NOMO-1 (cell line): ENCODE data around the gene CCDC185.

Source experiments
- DNase-seq, 2 experiments: peaks; one replicate each; lab custom pipeline; 2025; ENCODE audit not compliant: unreplicated experiment in 2 of 2; lab: John Stamatoyannopoulos, UW

CCDC185 gene

DNA sequence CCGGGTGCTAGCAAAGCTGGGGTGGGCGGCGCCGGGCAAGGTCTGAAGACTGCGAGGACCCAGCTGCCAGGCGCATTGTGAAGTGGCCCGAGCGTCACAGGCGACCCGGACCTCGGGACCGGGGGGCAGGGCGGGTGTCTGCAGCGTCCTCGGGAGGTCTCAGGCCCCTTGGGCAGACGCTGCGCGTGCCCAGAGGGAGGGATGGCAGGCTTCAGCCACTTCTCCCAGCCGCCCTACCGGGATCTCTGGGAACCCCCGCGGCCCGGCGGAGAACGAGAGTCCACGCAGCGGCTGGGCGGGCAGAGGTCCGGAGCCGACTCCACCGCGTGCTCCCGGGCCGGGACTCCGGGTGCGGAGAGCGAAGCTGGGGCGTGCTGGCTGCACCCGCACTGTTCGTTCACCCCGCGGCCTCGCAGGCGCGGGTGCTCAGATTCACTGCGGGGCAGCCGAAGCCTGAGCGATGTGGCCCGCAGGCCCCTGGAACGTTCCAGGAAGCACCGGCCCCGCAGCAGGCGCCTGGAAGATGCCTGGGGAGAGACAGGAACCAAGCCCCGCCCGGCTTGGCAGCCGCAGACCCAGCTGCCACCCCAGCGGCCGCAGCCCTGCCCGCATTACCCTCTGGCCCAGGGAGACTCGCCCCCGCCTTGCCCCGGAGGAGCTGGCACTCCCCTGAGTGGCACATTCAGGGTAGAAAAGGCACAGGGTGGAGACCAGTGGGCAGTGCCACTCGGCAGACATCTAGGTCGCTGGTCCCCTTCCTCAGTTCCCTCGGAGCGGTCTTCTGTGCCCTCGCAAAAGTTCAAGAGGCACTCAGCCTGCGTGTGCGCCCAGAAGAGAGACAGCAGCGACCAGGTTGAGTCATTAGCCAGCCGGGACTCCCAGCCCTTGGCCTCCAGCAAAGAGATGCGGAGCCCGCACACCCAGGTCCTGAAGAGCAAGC, at the start of gene CCDC185:
Gene CCDC185, plus strand, starts transcription at position 141 of the 940 bp plus-strand sequence. Its CDS starts 61 bp downstream, at position 202.
- no peak for DNase-seq

DNA sequence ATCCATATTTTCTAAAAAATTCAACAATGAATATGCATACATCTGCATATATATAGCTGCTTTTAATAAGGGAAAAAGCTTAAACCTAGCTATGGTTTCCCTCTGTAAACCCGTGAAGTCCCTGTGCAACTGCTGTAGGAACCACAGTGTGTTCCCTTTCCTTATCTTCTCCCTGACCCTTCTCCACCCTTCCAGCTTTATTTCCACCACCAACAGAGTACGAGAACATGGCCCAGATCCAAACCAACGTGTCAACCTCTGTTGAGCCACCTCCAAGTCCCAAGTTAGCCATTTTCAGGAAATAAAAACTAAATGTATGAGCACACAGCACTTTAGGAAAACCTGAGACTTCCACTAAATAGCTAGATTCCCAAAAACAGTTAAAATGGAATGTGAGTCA, 49.5 kb upstream of the CCDC185 start:
- no peak for DNase-seq

GRCh38 chr1:223344491-223344890, 48.7 kb upstream of the CCDC185 start:
- DNase-seq: no peak

GRCh38 chr1:223345720-223346119, 47.5 kb upstream of the CCDC185 start:
- no peak for DNase-seq

- no peak for DNase-seq
Measured at GRCh38 chr1:223346311-223346710, 46.9 kb upstream of the CCDC185 start.

DNA sequence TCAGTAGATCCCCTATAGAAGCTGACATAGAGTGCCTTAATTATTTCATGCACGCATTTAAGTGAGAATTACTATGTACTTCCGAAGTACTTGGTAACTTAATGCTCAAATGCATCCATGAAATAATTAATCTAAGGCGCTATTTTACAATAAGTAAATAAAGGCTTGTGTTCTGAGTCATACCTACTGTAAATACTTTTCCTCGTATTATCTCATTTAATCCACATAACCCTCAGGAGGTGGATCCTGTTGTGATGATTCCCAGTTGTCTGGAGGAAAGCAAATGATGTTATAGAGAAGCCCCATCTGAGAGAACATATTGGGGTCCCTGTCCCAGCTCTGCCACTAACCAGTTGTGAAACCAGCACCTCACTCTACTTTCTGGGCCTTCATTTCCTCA, 45.6 kb upstream of the CCDC185 start:
- DNase-seq: no peak

DNA sequence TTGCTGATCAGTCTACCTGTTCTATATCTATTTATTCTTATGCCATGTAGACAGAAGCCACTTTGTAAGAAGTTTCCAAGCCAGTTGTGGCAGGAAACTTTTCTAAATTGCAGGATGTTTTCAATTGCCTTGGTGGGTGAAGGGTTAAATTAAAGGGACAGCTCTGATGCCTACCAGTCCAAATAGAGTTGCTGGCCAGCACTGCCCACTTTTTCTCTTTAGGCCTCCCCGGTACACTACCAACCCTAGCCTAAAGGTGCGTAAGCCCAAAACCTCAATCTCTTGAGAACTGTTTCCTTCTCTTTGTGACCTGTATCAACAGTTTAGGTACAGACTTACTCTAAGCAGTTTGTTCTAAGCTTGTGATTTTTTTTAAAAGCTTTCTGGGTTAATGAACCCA, 44.8 kb upstream of the CCDC185 start:
- no peak for DNase-seq

- no peak for DNase-seq
Measured at GRCh38 chr1:223349241-223349640, 44.0 kb upstream of the CCDC185 start.

- DNase-seq: no peak
Measured at GRCh38 chr1:223350361-223350908, 42.8 kb upstream of the CCDC185 start.

- DNase-seq: no peak
Measured at GRCh38 chr1:223352944-223353343, 40.3 kb upstream of the CCDC185 start.

- DNase-seq: no peak
Measured at GRCh38 chr1:223353939-223354338, 39.3 kb upstream of the CCDC185 start.

DNA sequence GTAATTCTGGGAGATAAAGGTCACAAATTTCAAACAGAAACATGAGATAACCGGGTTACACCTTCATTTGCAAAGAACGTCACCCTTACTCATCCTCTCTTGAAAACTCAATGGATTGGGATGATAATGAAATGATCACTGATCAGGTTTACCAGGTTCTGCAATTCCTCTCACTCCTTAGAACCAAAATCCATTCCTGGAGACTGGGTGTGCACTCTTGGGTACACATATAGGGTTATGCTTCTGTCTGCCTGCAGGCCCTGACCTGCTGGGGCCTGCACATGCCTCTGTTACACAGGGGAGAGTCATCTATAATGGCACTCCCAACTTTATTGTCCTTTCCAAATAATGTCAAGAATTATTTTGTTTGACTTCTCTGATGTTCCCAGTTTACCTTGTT, 37.5 kb upstream of the CCDC185 start:
- DNase-seq: no peak

DNA sequence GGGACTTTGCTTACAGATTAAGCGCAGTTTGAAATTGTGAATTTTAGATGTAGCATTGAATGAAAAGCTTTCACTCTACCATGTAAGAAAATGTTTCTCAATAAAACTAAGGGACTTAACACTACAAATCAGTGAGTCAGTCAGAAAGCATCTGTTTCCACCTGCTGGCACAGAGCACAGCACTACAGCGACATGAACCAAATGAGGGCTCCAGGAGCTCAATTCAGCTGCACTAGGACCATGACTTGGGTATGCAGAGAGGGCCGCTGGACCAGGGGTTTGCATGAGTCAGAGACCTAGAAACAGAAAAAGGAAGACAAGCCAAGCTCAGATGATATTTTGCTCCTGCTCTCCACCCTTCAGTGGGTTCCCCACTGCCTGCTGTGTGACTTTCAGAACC, 34.4 kb upstream of the CCDC185 start:
- no peak for DNase-seq

DNA sequence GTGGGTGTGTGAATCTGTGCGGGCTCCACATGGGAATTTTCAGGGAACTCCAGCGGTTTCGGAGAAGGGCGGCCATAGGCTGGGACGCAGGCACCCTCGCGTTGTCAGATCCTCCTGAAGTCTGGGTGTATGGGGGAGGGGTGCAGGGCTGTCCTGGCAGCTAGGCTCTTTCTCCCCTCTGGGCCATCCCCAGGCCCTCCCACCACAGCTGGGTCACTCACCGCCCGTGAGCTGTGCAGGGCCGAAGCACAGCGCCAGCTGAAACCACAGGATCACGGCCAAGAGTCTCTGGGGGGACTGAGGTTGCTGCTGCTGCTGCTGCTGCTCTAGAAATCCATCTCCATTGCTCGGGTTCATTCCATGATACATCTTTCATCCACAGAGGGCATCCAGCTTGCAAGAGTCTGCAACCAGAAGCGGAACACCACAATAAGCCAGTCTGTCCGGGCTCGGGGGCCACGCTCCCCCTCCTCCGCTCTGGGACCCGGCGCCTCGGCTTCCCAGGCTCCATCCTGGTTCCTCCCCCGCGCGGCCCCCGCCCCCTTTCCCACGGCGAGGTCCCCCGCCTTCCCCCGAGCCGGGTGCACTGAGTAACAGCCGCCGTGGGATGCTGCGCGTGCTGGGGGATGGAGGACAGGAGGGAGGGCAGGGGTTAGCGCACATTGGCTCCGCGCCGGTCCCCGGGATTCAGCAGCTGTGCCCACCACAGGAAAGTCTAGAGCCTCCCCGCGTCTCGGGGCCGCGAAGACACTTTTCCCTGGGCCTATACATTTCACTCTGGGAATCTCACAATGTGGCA, 30.0 kb upstream of the CCDC185 start:
- DNase-seq: no peak

DNA sequence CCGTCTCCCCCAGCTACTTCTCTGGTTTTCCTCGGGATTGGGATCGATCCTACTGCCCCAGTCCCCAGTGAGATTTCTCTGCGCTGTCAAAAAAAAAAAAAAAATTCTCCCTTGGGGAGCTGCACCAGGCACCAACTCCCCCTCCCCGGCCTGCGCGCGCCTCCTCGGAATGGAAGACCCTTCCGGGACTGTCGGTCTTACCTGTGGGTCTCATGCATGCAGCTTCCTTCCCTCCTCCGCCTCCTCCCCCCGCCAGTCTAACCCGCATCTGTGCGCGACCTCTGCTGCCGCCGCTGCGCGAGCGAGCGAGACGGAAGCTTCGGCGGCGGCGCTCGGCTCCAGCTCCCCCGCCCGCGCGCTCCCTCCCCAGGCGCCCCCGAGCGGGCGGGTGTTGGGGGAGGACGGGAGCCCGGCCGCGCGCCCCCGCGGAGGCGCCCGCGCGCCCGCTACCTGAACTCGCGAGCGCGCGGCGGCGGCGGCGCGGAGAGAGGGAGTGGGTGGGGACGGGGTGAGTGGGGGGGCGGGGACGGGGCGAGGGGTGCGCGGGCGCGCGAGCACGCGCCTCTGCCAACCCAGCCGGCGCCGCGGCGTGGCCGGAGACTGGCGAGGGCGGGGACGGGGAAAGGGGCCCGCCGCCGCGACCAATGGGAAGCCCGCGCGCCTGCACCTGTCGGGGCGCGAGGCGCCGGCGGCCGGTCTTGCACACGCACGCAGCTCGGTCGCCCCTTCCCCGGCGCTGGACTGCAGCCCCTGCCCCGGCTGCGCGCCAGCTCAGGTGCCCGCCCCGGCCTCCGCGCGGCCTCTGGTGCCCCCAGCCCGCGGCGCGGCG, 29.1 kb upstream of the CCDC185 start, which contains the start of gene SUSD4:
Gene SUSD4, minus strand, starts transcription at position 321 of the 829 bp plus-strand sequence. CDS start 751 bp downstream, outside the sequence.
- DNase-seq: peak; percentile 42 to 45

DNA sequence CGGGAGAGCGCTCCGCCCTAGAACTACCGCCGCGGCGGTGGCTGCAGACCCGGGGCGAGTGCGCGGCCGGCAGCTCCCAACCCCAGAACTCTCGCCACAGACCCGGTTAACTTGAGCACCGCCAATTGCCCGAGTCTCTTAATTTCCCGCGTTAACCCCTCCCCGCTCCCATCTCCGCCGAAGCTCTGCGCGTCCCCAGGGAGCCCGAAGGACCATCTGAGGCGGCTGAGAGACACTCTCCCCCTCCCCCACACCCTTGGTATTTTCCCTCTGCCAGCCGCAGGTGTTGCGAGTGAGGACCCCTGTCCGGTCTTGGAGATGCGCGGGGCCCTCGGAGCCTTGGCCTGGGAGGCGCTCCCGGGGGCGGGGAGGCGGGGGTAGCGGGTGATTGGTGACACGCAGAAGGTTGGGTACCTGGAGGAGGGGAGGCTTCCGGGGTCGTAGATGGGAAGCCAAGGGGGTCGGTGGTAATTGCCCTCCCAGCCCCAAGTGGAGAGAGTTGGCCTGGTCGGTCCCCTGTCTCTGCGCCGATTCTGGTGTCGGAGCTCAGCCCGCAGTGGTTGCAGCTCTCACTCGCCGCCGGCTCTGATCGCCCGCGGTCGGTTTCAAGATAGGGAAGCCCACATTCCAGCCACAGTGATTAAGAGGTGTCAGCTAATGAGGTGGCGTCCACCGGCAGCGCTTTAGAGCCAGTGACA, 28.4 kb upstream of the CCDC185 start:
- DNase-seq: peak in 1 of 2 experiments; percentile 20

DNA sequence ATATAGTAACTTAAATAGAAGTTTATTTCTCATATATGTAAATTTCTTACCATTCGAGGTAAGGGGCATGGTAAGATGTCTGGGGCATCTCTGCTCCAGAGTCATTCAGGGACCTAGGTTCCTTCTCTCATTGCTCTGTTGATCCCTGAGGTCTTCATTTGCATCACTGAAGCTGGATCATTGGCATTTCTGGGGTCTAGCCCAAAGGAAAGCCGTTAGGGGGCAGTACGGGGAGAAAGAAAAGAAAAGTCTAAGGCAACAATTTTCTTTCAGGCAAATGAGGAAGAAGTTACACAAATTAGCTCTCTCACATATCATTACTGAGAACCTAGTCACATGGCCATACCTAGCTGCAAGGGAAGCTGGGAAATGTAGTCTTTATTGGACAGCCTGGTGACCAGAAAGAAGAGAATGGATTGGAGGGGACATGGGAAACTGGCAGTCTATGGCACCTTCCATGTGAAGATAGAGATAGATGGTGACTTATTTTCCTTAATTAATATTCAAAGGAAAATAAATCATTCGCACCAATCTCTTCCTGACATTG, 19.1 kb upstream of the CCDC185 start:
- DNase-seq: no peak

GRCh38 chr1:223378754-223379153, 14.5 kb upstream of the CCDC185 start:
- DNase-seq: no peak

DNA sequence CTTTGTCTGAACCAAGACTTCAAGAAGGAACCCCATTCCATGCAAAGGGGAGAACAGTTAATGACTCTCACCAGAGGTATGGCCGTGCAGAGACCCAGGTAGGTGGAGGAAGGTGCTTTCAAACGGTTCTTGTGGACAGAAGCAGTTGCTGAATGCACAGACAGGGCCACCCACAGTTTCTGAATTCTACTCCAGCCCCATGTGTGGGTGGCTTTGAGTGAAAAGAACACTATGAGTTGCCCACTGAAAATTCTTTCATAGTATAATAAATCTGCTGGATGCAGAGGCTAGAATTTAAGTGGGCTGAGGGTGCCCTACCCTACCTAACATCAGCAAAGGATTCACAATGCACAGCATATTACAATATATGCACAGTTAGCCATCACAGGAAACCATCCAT, 7.2 kb upstream of the CCDC185 start:
- no peak for DNase-seq

GRCh38 chr1:223390618-223391017, 2.6 kb upstream of the CCDC185 start:
- no peak for DNase-seq
